Stimulated activated CD4-positive, alpha-beta T cell treated with anti-CD3 and anti-CD28 coated beads, Interleukin-12 subunit alpha, Interleukin-12 subunit beta, amount 100 ng/mL, for 4 hours (primary cell): ENCODE measurements around the gene SYNPO.

Source experiments
- DNase-seq: peaks from one replicate; pipeline ENCODE4 v3.0.0-alpha.2; 2020

Gene SYNPO, protein sequence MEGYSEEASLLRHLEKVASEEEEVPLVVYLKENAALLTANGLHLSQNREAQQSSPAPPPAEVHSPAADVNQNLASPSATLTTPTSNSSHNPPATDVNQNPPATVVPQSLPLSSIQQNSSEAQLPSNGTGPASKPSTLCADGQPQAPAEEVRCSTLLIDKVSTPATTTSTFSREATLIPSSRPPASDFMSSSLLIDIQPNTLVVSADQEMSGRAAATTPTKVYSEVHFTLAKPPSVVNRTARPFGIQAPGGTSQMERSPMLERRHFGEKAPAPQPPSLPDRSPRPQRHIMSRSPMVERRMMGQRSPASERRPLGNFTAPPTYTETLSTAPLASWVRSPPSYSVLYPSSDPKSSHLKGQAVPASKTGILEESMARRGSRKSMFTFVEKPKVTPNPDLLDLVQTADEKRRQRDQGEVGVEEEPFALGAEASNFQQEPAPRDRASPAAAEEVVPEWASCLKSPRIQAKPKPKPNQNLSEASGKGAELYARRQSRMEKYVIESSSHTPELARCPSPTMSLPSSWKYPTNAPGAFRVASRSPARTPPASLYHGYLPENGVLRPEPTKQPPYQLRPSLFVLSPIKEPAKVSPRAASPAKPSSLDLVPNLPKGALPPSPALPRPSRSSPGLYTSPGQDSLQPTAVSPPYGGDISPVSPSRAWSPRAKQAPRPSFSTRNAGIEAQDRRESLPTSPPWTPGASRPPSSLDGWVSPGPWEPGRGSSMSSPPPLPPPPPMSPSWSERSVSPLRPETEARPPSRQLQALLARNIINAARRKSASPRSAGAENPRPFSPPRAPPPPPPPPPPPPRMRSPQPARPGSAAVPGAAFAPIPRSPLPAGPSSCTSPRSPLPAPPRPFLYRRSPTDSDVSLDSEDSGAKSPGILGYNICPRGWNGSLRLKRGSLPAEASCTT

DNA sequence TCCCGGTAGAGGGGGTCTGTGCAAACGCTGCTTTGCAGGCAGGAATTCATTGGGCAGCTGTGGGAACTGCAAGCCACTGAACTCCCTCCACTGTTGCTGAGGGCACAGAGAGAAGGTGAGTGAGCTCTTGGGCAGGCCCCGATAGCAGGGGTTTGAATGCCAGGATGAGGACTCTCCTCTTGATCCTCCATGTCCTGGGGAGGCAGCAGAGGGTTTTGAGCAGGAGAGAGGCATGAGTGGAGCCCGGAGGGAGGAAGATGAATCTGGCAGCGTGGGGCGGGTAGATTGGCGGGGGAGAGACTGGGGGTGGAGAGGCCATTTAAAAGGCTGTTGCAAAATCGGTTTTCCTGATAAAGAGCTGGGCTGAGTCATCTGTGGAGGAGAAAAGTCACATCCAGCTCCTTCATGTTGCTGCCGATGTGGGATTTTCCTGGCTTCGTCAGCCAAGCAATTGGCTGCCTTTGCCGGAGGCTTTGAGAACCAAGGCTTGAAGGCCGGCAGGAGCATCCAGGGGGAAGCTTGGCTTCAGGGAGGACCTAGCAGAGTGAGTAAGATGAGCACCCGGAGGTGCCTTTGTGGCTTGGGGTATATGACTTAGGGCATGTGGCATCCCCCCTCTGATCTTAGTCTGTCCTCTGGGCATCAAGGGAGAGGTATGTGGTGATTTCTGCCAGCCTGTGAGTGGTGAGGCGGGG lies at the start of gene SYNPO:
TSS of gene SYNPO (plus strand) at position 350 of the 695 bp plus-strand sequence. CDS start 7,616 bp downstream, outside the sequence.
- DNase-seq, result no peak

DNA sequence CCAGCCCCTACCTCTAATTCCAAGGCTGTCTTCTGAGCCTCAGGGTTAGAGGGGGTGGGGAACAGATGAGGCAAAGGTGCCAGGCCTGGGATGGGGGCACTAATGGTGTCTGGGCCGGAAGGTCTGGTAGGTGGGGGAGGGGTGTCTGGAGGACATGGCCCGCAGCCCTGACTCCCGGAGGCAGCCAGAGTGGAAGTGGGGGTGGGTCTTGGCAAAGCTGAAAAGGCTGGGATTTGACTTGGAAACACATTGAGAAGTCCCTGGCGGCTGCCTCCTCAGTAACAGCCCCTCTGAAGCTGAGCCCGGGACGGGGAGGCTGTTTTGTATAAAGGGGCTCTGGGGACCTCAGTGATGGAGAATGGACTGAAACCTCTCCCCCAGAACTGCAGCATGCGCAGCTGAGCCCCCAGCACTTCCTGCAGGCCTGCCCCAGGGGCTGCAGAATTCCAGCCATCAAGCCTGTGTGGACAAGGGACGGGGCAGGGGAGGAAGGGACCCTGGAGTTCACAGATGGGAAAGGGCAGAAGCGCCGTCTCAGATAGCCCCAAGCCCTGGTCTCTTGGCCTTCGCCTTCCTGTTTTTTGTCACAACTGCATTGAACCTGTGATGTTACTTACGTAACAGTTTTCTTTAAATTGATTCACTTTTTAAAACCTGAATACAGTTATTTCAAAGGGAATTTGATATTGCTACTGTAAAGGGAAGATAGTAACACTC lies 49.3 kb upstream of the SYNPO start:
- no peak for DNase-seq

DNA sequence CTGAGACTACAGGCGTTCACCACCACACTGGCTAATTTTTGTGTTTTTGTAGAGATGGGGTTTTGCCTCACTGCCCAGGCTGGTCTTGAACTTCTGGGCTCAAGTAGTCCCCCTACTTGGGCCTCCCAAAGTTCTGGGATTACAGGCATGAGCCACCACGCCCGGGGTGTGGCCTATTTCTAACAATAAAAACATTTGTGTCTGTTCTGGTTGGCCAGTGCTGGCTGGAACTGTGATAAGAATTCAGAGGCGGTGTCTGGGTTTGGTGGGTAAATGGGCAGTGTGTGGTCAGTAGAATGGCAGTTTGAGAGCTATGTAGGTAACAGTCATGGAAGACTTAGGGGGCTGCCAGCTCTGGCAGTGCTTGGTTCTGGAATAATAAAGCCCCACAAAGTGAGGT lies 46.9 kb upstream of the SYNPO start:
- no peak for DNase-seq

DNA sequence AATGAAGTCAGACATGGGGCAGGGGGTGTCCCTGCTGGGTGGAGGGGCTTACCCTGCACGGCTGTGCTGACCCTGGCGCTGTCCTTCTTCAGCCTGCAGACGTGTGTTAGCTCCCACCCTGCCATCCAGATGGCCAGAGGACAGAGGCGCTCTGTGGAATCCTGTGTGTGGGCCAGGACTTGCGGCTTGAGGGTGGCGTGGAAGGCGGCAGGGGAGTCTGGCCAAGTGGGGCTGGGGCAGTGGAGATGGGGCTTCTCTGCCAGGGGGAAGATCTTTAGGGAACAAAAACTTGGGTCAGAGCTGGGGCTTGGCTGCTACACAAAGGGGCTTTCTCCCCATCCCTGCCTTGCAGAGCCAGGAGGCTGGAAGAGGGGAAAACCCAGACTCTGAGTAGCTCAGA lies 46.5 kb upstream of the SYNPO start:
- DNase-seq, result no peak

DNA sequence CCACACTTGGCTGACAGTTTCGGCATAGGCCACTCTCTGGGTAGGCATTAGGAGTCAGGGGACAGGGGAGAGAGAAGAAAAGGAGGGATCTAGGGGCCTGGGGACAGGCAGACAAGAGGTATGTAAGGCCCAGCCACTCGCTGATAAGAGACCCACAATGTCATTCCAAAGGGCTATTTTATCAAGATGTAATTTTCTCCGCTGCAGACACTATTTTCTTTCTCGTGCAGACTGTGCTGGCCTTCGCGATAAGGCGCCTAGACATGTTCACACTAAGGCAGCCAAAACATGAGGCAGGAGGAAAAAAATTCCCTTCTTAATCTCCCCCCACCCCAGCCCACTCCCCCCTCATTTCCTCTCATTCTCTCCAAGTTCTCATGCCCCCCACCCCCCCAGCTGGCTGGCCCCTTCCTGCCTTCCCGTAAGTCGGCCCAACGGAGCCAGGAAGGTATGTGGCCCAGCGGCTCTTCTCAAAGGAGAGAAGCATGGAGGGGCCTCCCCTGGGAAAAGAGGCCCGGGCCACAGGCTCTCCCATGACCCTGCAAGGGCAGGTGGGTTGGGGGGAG lies 44.9 kb upstream of the SYNPO start:
- DNase-seq, result no peak

DNA sequence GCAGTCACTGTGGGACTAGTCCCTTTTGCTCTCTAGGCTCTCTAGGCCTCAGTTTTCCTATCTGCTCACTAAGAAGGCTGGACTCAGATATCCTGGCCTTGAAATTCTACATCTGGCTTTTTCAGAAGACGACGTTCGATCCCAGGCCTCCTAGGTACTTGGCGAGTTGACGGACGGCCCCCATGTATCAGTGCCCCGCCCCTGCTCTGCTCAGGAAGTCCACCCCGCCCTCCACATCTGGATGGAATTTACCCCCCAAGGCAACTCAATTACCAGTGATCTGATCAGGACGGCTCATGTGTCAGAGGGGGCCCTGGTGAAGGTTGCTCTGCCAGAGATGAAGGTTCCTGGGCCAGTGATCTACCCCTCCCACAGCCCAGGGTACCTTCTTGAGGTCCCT lies 44.1 kb upstream of the SYNPO start:
- no peak for DNase-seq

DNA sequence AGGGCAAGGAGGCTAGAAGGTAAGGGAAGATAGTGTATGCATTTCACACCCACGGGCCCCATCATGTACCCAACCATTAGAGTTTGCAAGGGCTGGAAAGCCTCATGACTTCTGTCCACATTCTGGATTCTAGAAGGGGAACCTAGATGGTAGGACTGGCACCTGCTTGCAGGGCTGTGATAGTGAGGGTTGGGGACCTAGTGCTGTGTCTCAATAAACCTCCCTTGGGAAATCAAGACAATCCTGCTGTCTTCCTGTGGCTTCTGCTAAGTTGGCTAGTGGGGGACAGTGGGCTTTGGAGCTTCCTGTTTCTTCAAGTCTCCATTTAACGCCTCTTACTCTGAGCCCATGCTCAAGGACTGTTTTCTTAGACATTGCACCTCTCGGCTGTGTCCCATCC lies 43.6 kb upstream of the SYNPO start:
- DNase-seq, result no peak

DNA sequence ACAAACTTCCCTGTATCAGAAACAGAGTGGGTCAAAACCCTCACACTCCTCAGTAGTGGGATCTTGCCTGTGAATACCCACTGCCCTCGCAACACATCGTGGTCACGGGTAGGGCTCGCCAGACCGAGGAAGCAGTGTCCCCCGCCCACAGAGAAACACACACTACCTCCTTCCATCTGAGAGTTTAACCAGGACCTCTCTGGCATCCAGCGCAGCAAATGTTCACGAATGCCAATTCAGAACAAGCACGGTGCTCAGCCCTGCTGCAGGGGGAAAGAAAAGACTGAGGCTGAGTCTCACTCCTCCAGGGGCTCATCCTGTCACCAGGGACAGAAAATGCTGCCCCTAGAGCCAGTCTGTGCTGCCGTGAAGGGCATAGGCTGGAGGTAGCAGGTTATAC lies 42.5 kb upstream of the SYNPO start:
- no peak for DNase-seq

DNA sequence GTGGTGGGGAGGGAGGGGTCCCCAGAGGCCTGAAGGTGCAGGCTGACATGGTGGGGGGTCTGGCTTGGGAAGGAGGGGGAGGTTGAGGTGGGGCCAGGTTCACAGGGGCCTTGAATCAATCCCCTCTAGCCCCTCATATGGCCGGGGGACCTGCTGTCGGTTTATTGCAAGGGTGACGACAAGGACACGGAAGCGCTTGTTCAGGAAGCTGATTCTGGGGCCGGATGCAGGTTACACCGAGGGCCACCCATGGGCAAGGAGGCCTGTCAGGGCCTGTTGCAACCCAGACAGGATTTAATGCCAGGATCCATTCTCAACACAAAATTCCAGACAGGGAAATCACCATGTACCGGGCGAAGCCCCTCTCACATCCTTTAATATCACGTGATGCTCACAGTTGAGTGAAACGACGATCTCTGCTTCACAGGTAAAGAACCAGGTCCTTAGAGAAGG lies 41.6 kb upstream of the SYNPO start:
- DNase-seq, result no peak

DNA sequence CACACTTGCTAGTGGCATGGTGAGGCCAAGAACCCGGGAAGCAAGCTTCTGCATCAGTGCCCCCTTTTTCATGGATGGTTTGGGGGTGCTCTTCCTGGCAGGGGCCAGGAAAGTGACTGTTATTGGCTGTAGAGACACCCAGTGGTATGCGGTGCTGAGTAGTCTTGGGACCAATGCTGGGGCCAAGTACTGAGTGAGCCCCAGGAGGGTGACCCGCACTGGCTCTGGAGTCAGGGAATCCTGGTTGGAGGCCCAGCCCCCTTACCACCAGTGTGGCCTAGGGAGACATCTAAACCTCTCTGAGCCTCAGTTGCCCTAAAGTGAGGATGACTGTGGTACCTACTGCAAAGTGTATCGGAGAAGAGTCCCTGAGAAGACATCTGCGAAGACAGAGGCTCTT lies 41.2 kb upstream of the SYNPO start:
- no peak for DNase-seq

DNA sequence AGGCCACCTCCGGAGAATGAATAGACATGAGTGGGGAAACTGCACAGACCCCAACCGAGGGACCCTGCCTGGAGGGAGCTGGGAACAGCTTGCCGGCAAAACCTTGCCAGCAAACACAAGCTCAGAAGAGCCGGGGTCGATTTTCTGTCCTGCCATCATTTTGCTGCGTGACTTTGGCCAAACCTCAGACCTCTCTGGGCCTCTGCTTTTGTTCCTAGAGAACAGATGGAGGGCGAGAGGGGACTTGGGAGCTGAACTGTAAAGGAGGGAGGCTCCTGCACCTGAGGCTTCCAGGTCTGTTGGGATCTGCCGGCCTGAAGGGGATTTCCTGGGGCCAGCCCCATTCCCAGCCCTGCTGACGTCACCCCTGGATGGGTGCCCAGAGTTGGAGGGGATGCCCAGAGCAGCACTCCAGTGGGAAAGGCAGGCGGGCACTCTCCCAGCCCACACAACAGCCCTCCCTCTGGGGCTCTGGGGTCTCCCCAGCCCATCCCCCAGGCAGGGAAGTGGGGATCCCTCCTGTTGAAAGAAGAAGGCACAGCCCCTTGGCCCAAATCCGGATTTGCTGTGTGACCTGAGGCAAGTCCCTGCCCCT lies 40.4 kb upstream of the SYNPO start:
- no peak for DNase-seq

DNA sequence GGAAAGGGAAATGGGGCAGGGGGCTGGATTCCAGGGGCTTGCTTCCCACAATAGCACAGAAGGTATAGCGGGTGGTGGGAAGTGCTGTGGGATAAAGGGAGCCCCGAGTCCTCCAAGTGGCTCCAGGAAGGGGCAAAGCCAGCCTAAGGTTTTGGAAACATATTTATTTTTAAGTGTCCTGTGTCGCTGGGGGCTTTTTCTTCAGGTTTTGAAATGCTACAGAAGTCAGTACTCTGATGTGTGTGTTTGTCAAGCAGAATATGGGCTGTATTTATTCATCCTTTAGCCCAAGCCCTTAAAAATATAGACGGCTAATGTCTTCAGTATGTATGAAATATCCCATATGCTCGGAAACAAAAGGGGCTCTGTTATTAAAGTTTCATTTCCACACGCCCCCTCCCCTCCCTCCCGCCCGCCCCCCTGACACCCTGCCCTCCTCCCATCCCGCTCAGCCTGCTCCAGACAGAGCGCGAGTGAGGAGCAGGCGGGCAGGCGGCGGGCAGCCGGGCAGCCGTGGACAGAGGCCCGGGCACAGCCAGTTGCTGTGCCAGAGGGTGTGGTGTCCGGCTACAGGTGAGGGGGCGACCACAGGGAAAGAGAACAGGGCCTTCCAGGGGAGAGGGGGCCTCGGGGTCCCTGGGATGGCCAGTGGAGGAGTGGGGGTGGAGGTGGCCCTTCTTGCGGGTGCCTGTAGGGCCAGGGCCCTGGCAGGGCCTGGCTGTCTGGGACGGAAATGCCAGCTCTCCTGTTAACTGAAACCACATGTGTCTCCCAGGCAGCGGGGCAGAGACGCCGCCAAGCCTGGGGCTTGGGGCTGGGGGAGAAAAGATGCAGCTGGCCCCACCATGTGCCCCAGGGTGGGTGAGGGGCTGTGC lies 39.6 kb upstream of the SYNPO start:
- no peak for DNase-seq

DNA sequence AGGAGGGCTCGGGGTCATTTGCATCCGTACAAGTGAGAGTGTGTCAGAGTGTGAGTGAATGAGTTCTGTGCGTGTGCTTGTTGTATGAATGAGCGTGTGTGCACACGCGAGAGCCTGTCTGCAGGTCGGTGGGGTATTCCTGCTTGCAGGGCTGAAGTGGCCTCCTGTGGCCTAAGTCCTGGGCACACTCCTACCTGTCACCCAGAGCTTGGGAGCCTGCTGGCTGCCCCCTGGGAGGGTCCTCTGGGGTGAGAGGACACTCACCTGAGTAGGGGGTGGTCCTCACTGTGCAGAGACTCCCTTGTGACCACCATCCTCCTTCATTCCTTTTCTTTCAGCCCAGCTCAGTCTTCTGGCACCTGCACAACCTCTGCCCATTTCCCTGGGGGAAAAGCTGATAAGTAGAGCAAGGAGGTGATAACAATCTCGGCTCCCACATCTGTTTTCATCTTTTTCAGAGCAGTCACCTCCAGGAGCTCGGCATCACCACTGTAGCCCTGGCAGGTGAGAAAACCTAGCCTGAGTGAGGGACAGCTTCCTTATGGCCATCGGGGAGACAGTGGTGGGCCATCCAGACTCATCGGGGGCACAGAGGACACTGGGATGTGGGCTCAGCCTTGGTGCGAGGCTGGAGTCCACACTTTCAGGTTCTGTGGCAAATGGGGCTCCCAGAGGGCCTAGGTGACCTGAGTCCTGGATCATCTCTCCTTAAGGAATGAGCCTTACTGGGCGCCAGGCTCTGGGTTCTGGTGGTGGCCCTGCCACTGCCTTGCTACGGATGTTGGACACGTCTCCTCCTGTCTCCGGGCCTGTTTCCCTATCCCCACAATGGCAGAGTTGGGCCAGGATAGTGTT lies 38.7 kb upstream of the SYNPO start:
- no peak for DNase-seq

DNA sequence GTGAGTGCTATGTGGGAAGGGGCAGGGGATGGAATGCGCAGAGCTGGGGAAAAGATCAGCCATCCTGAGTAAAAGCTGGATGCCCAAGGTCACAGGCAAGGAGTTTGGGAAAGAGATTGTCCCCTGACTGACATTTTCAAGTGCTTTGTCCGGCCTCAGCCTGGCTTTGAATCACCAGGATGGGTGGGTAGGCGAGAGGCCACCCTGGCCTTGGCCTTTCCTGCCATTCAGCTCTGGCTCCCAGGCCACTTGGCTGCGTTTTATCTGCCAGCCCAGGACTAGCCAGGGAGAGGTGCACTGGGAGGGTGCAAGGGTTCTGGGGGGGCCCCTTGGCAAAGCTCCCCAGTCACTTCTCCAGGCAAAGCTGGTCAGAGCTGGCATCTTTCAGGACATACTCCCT lies 37.4 kb upstream of the SYNPO start:
- DNase-seq, result no peak

DNA sequence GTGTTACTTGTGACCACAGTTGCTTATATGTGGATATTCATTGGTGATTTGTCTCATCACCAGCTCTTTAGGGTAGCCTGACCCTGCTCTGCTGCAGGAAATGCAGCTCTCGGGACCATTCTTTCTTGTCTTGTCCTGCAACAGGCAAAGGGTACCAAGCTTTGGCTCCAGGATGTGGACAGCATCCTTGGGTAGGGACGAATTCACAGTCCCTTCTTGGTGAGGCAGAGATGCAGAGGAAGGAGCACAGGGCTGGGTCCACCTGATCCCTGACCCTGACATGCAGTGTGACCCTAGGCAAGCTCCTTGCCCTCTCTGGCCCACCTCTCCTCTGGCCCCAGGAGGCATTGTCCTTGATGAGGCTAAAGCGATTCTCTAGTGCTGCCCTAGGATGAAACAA lies 37.0 kb upstream of the SYNPO start:
- no peak for DNase-seq

DNA sequence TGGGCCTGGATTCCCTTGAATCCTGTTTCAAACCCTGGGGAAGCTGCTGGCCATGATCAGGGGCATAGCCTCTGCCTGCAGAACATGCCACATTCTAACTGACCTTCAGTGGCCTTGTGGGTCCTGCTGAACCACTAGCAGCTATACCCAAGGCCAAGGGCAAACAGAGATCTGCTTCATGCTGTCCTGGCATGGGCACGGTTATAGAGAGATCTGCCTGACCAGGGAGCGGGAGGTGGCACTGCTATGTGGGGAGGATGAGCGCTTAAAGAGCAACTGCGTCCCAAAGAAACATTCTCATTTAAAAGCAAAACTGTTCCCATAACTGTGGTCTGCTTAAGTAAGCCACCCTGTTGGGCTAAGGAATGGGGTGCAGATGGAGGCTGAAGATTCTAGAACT lies 36.5 kb upstream of the SYNPO start:
- DNase-seq, result no peak

DNA sequence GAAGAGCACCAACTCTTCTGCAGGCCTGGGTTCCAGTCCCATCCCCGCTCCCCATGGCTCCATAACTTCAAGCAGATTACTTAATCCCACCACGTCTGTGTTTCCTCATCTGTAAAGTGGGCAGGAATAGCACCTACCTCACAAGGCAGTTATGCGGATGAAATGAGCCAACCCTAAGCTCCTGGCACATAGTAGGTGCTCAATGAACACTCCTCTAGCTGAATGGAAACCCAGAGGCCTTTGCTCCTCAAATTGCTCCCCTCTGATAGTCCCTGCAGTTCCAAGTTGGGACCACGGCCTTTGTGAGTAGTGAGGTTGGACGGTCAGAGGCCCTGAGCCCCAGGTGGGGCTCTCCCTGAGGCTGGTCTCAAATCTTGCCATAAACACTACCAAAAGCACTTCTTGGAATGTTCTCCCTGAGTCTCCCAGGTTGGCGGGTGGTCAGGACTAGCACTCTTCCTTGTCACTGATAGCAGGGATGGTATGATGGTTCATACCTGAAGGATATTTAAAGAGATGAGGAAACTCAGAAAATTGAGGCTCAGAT lies 35.5 kb upstream of the SYNPO start:
- DNase-seq, result no peak

DNA sequence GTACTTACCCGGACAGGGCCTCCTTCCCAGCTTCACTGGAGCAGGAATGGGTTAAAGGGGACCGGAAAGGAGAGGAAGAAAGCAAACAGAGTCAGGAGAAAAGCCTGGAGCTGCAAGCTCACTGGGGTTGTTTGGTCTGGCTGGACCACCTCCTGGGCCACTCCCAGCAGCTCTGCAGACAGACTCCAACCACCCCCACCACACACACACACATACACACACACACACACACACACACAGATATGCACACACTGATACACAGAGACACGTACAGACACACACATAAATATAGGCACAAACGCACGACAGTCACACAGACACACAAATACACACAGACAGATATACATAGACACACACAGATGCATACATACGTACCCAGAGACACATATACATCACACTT lies 34.9 kb upstream of the SYNPO start:
- no peak for DNase-seq

DNA sequence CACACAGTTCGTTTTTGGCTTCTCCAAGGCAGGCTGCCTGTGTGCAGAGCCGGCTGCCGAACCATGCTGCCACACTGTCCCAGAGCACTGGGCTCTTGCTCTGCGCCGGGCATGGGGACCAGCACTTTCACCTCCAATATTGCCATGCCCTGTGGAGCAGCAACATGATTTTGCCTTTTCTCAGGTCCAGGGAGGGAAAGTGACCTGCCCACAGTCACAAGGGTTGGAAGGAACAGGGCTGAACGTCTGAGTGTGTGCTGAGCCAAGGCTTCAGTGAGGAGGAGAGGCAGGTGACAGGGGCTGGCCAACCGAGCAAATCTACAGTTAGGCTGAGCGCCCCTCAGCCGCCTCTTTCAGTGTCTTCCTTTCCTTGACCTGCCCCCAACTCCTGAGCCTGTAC lies 34.0 kb upstream of the SYNPO start:
- DNase-seq, result no peak

DNA sequence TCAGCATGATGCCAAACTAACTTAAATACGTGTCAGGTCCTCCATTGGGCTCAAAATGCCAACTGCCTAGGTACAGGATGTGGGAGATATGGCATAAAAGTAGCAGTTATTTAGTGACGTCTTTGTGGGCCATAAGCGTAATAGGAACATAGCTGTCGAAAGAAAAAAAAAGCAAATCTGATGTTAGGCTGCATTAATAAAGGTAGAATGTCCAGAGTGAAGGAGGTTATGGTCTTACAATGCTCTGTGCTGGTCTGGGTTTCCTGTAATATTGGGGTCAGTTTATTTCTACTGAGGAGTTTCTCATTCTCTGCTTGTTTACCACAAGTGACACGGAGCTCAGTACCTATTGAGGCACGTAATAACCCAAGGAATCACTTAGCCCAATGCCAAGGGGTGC lies 33.4 kb upstream of the SYNPO start:
- DNase-seq, result no peak
